Measurements from ENCODE around the gene PARP3. TPM values are rescaled to one million over a fixed set of nuclear protein-coding genes. Genes with fewer than 3 reads are reported as not detected.

The PARP3 gene
- total RNA-seq, 4 donors from 2014 or later, result 10.9 to 19.0 (median 11.4) TPM

DNA sequence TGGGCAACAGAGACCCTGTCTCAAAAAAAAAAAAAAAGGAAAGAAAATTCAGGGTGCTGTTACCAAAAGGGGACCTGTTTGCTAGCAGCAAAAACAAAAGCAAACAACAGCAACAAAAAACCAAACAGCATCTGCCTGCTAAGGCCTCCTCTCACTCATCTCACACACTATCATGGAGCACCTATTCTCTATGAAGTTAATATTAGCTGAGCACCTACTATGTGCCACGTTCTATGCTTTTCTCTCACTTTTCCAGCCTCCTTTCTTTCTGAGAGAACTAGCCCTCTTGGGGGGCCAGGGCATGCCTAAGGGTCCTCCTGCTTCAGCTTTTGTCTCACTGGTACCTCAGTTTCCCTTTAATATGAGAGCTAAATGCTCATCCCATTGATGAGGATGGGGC lies 12.6 kb downstream of the PARP3 start:
- H3K27me3 ChIP-seq, result no peaks in the 10 kb centered on the region
- intact Hi-C loops (cut with DNase I; ENCODE audit: low total_unique reads), result no loop called here
- no peak for TF ChIP-seq POLR2A (IDR thresholded peaks at IDR 0.05)
- TF ChIP-seq, protein P1, sequence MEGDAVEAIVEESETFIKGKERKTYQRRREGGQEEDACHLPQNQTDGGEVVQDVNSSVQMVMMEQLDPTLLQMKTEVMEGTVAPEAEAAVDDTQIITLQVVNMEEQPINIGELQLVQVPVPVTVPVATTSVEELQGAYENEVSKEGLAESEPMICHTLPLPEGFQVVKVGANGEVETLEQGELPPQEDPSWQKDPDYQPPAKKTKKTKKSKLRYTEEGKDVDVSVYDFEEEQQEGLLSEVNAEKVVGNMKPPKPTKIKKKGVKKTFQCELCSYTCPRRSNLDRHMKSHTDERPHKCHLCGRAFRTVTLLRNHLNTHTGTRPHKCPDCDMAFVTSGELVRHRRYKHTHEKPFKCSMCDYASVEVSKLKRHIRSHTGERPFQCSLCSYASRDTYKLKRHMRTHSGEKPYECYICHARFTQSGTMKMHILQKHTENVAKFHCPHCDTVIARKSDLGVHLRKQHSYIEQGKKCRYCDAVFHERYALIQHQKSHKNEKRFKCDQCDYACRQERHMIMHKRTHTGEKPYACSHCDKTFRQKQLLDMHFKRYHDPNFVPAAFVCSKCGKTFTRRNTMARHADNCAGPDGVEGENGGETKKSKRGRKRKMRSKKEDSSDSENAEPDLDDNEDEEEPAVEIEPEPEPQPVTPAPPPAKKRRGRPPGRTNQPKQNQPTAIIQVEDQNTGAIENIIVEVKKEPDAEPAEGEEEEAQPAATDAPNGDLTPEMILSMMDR (IDR thresholded peaks at IDR 0.05 in 4 of 5, conservative IDR thresholded peaks at IDR 0.05 in 1 of 5), result no peak
- in situ Hi-C loops (cut with MboI; ENCODE audit: low sequenced_read_pairs in 4 of 4), result no loop called here
- no peak overlapping the region for H3K27ac ChIP-seq
- no peak overlapping the region for H3K4me3 ChIP-seq
- no peak for DNase-seq
- peaks cover 10 to 18% of the 10 kb centered on the region in 2 donors for H3K4me1 ChIP-seq
- ATAC-seq, result no peak
- no peaks in the 10 kb centered on the region for H3K9me3 ChIP-seq
- H3K36me3 ChIP-seq, result peaks cover 0 to 21% of the 10 kb centered on the region in 2 donors

DNA sequence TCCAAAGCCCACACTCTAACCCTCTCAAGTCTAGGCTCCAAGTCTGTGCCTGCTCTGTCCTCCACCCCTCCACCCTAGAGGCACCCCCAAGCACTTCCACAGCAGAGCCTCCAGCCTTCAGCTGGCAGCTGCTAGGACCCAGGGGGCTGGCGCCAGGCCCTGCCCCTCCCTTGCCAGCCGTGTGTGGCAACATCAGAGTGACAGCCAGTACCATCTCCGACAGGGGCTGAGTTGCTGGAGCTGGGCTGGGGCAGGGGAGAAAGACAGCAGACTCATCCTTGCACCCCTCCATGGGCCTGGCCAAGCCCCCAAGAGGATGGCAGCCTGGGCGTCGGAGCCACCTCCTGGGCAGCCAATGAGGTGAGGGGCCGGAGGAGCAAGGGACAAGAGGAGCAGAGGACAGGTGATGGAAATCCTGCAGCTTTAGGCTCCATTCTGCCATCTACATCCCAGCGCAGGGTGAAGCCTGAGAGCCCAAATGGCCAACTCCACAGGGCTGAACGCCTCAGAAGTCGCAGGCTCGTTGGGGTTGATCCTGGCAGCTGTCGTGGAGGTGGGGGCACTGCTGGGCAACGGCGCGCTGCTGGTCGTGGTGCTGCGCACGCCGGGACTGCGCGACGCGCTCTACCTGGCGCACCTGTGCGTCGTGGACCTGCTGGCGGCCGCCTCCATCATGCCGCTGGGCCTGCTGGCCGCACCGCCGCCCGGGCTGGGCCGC lies 13.2 kb downstream of the PARP3 start, which contains the start of gene GPR62:
TSS of gene GPR62 (plus strand) at position 207 of the 718 bp plus-strand sequence. CDS start at position 479, 272 bp downstream.
- intact Hi-C loops (cut with DNase I; ENCODE audit: low total_unique reads), result no loop called here
- H3K36me3 ChIP-seq, result peaks cover 0 to 27% of the 10 kb centered on the region in 2 donors
- DNase-seq (peak in 1 of 2 donors; percentile 69), ATAC-seq (peak; percentile 14 to 55)
- H3K9me3 ChIP-seq, result no peaks in the 10 kb centered on the region
- H3K27ac ChIP-seq, result peak within 1 kb of the TSS; percentile 67 to 85 (median 84)
- H3K4me1 ChIP-seq, result peaks cover 10 to 18% of the 10 kb centered on the region in 2 donors
- H3K27me3 ChIP-seq, result no peaks in the 10 kb centered on the region
- no peak for TF ChIP-seq POLR2A (IDR thresholded peaks at IDR 0.05)
- TF ChIP-seq, protein P1 (IDR thresholded peaks at IDR 0.05 in 4 of 5, conservative IDR thresholded peaks at IDR 0.05 in 1 of 5), result no peak
- H3K4me3 ChIP-seq, result peak within 1 kb of the TSS; percentile 33 to 61 (median 48)
- in situ Hi-C loops (cut with MboI; ENCODE audit: low sequenced_read_pairs in 4 of 4), result no loop called here

DNA sequence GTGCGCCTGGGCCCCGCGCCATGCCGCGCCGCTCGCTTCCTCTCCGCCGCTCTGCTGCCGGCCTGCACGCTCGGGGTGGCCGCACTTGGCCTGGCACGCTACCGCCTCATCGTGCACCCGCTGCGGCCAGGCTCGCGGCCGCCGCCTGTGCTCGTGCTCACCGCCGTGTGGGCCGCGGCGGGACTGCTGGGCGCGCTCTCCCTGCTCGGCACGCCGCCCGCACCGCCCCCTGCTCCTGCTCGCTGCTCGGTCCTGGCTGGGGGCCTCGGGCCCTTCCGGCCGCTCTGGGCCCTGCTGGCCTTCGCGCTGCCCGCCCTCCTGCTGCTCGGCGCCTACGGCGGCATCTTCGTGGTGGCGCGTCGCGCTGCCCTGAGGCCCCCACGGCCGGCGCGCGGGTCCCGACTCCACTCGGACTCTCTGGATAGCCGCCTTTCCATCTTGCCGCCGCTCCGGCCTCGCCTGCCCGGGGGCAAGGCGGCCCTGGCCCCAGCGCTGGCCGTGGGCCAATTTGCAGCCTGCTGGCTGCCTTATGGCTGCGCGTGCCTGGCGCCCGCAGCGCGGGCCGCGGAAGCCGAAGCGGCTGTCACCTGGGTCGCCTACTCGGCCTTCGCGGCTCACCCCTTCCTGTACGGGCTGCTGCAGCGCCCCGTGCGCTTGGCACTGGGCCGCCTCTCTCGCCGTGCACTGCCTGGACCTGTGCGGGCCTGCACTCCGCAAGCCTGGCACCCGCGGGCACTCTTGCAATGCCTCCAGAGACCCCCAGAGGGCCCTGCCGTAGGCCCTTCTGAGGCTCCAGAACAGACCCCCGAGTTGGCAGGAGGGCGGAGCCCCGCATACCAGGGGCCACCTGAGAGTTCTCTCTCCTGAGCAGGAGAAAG lies 14.0 kb downstream of the PARP3 start:
- TF ChIP-seq, protein P1 (IDR thresholded peaks at IDR 0.05 in 4 of 5, conservative IDR thresholded peaks at IDR 0.05 in 1 of 5), result peak; percentile 43 to 74 (median 58)
- TF ChIP-seq POLR2A (IDR thresholded peaks at IDR 0.05), result no peak
- DNase-seq, result peak in 1 of 2 donors; percentile 73

GRCh38 chr3:51957520-51958205 lies 15.5 kb downstream of the PARP3 start:
- no peaks in the 10 kb centered on the region for H3K9me3 ChIP-seq
- H3K4me1 ChIP-seq, result peaks cover 24 to 39% of the 10 kb centered on the region in 2 donors
- H3K4me3 ChIP-seq, result no peak overlapping the region
- ATAC-seq (no peak), DNase-seq (no peak)
- intact Hi-C loops (cut with DNase I; ENCODE audit: low total_unique reads), result no loop called here
- in situ Hi-C loops (cut with MboI; ENCODE audit: low sequenced_read_pairs in 4 of 4), result no loop called here
- H3K36me3 ChIP-seq, result peaks cover 0 to 33% of the 10 kb centered on the region in 2 donors
- no peaks in the 10 kb centered on the region for H3K27me3 ChIP-seq
- H3K27ac ChIP-seq, result peak overlapping the region in 2 of 4 donors; percentile 82 to 85
- no peak for TF ChIP-seq POLR2A (IDR thresholded peaks at IDR 0.05)
- TF ChIP-seq, protein P1 (IDR thresholded peaks at IDR 0.05 in 4 of 5, conservative IDR thresholded peaks at IDR 0.05 in 1 of 5), result no peak

More for the DNA sequence above, 14.0 kb downstream of the PARP3 start:
- peak; percentile 75 for ATAC-seq
- H3K9me3 ChIP-seq, result no peaks in the 10 kb centered on the region
- H3K36me3 ChIP-seq, result peaks cover 0 to 33% of the 10 kb centered on the region in 2 donors
- intact Hi-C loops (cut with DNase I; ENCODE audit: low total_unique reads), result loop anchor here (1.0 kb wide), 1 partner anchor 14 kb away; the partner anchor contains the start of gene PARP3
- H3K27ac ChIP-seq, result peak overlapping the region; percentile 67 to 85 (median 84)
- peak overlapping the region; percentile 33 to 61 (median 48) for H3K4me3 ChIP-seq
- in situ Hi-C loops (cut with MboI; ENCODE audit: low sequenced_read_pairs in 4 of 4), result no loop called here
- no peaks in the 10 kb centered on the region for H3K27me3 ChIP-seq
- peaks cover 10 to 24% of the 10 kb centered on the region in 2 donors for H3K4me1 ChIP-seq

All from gastrocnemius medialis (tissue), 4 donors.